IPS DF 4.7 (cell line): Measurements from ENCODE around the gene DUSP18.
A peak's percentile ranks its signal among the peaks of the same experiment; 100 is the strongest.
"Not testable (repeated sequence)": the region's sequence is repeated elsewhere in the genome, so short reads cannot be mapped to it uniquely, and the experiment has no call there.

Experiments used
- DNase-seq: peaks from one replicate; pipeline ENCODE4 v3.0.0-alpha.2; 2013; ENCODE audit warnings: low spot score; ENCODE audit errors: extremely low read depth

DUSP18 gene

GRCh38 chr22:30667494-30668385, at the start of gene DUSP18:
Gene DUSP18 (minus strand): TSS chr22:30667875. CDS start chr22:30664003, 3,872 bp downstream.
- DNase-seq = peak; percentile 74

GRCh38 chr22:30714062-30714461, 46.4 kb upstream of the DUSP18 start:
- no peak for DNase-seq

- DNase-seq = no peak
Observed at GRCh38 chr22:30712094-30712493, 44.4 kb upstream of the DUSP18 start.

GRCh38 chr22:30709980-30710379, 42.3 kb upstream of the DUSP18 start:
- not testable (repeated sequence) for DNase-seq

- DNase-seq = no peak
Observed at GRCh38 chr22:30705710-30706651, 38.3 kb upstream of the DUSP18 start.

- DNase-seq = no peak
Observed at GRCh38 chr22:30704978-30705377, 37.3 kb upstream of the DUSP18 start.

- no peak for DNase-seq
Observed at GRCh38 chr22:30702856-30703255, 35.2 kb upstream of the DUSP18 start.

GRCh38 chr22:30701872-30702271, 34.2 kb upstream of the DUSP18 start:
- no peak for DNase-seq

GRCh38 chr22:30697975-30698374, 30.3 kb upstream of the DUSP18 start:
- DNase-seq = no peak

- no peak for DNase-seq
Observed at GRCh38 chr22:30695871-30696655, 28.4 kb upstream of the DUSP18 start.

- DNase-seq = no peak
Observed at GRCh38 chr22:30695351-30695851, 27.7 kb upstream of the DUSP18 start.

- no peak for DNase-seq
Observed at GRCh38 chr22:30694640-30695350, 27.1 kb upstream of the DUSP18 start, which contains the start of gene OSBP2. Gene OSBP2 (plus strand): TSS chr22:30694874. CDS start chr22:30694910, 36 bp downstream.

- no peak for DNase-seq
Observed at GRCh38 chr22:30694171-30694639, 26.5 kb upstream of the DUSP18 start.

GRCh38 chr22:30691204-30691603, 23.5 kb upstream of the DUSP18 start:
- DNase-seq = no peak

- DNase-seq = no peak
Observed at GRCh38 chr22:30689622-30690021, 21.9 kb upstream of the DUSP18 start.

- DNase-seq = no peak
Observed at GRCh38 chr22:30687358-30687757, 19.7 kb upstream of the DUSP18 start.

GRCh38 chr22:30685178-30685577, 17.5 kb upstream of the DUSP18 start:
- no peak for DNase-seq

- DNase-seq = no peak
Observed at GRCh38 chr22:30681831-30682230, 14.2 kb upstream of the DUSP18 start.

- DNase-seq = no peak
Observed at GRCh38 chr22:30680991-30681770, 13.5 kb upstream of the DUSP18 start.
